RWPE1 (cell line): ENCODE data around the gene CYTH1.
"Not testable (repeated sequence)": the region's sequence is repeated elsewhere in the genome, so short reads cannot be mapped to it uniquely, and the experiment has no call there.

Source experiments
- CTCF ChIA-PET: fragments of 350-600 bp; sonication (Branson Sonifier 250); formaldehyde crosslinking; extraction: SDS; loops from one replicate; lab custom pipeline; 2021; lab: Yijun Ruan, JAX
- POLR2A ChIA-PET: fragments of 400-600 bp; formaldehyde crosslinking; extraction: SDS; loops from one replicate; lab custom pipeline; 2020; ENCODE audit warnings: antibody characterized with exemption; ENCODE audit not compliant: low non-redundant PET; lab: Yijun Ruan, JAX
- DNase-seq: peaks from one replicate; pipeline ENCODE4 v3.0.0; 2012; ENCODE audit warnings: low spot score
- H3K27ac ChIP-seq: fragments of 450-650 bp; 2 replicates; pipeline ENCODE4 v1.5.1; 2017
- CTCF ChIP-seq: fragments of 450-650 bp; conservative IDR thresholded peaks from 2 replicates; pipeline ENCODE4 v1.5.1; 2017; ENCODE audit warnings: low read depth, mild to moderate bottlenecking

CYTH1 gene

GRCh38 chr17:78672871-78673371, 109.2 kb downstream of the CYTH1 start:
- no peak for DNase-seq
- peak overlapping the region; percentile 98 for H3K27ac ChIP-seq
- POLR2A ChIA-PET: no interaction called here
- CTCF ChIA-PET: interaction anchor here (0.6 to 1.0 kb wide), 2 partner anchors 153 to 176 kb away, joined by 4 read pairs; no protein-coding TSS in a partner anchor
- no peak for TF ChIP-seq CTCF

- CTCF ChIA-PET: no interaction called here
These were observed 110.1 kb downstream of the CYTH1 start for GRCh38 chr17:78672005-78672404.

GRCh38 chr17:78671726-78672001, 110.4 kb downstream of the CYTH1 start:
- CTCF ChIA-PET: not testable (repeated sequence)

More at GRCh38 chr17:78672005-78672404, 110.1 kb downstream of the CYTH1 start:
- H3K27ac ChIP-seq: no peak overlapping the region
- POLR2A ChIA-PET: no interaction called here
- DNase-seq: no peak
- TF ChIP-seq CTCF: no peak

GRCh38 chr17:78670850-78671725, 111.0 kb downstream of the CYTH1 start:
- TF ChIP-seq CTCF: no peak
- no peak for DNase-seq
- H3K27ac ChIP-seq: peak overlapping the region; percentile 7; the same call in 1 of the 2 replicates
- POLR2A ChIA-PET: no interaction called here
- CTCF ChIA-PET: interaction anchor here (0.6 kb wide), 2 partner anchors 15 to 95 kb away, joined by 3 to 4 read pairs; no protein-coding TSS in a partner anchor

More at GRCh38 chr17:78671726-78672001, 110.4 kb downstream of the CYTH1 start:
- POLR2A ChIA-PET, DNase-seq, H3K27ac ChIP-seq: not testable (repeated sequence)

- no peak for DNase-seq
- ChIA-PET POLR2A (no interaction called here), CTCF (no interaction called here)
- TF ChIP-seq CTCF: no peak
- H3K27ac ChIP-seq: peak overlapping the region; percentile 7; the same call in 1 of the 2 replicates
These were observed 112.0 kb downstream of the CYTH1 start for GRCh38 chr17:78669975-78670518.

GRCh38 chr17:78669256-78669974, 112.7 kb downstream of the CYTH1 start:
- DNase-seq: no peak
- ChIA-PET POLR2A (no interaction called here), CTCF (interaction anchor here (0.7 kb wide), 1 partner anchor 100 kb away, joined by 3 read pairs; no protein-coding TSS in a partner anchor)
- H3K27ac ChIP-seq: peak overlapping the region; percentile 8; the same call in 1 of the 2 replicates
- TF ChIP-seq CTCF: no peak
